Erythroblast (primary cell): ENCODE data around the gene UVSSA.

Experiments
- GATA1 ChIP-seq: IDR thresholded peaks from 2 replicates; pipeline ENCODE4 v1.6.1; 2011; ENCODE audit warnings: low read depth, mild to moderate bottlenecking, control low read depth, low read length, moderate library complexity
- POLR2A ChIP-seq: IDR thresholded peaks from 2 replicates; pipeline ENCODE4 v1.6.1; 2011; ENCODE audit warnings: mild to moderate bottlenecking, low read length

DNA sequence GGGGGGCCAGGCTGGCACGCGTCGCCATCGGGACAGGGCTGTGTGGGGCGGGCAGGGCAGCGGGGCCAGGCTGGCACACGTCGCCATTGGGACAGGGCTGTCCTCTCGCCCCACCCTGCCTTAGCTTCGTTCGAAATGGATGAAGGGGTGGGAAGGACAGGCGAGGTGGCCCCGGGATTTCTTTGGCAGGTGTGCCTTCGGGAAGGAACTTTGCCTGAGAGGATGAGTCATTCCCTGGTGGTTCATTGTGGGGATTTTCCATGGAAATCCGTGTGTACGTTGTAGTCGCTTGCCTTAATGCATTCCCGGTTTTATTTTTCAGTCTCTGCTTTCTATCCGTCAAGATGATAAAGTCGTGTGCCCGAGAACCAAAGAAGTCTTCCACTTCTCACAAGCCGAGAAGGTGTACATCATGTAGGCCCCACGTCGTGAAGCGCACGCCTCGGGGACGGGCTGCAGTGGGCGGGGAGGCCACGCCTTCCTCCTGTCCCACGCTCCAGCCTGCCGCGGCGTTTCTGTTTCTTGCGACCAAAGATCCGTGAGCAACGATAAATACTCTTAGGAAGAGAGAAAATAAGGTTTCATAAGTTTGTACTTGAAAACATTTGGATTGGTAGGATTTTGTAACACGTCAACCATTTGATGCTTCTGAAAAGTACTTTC, 8.1 kb upstream of the UVSSA start:
- no peak for TF ChIP-seq POLR2A
- no peak for TF ChIP-seq GATA1
